NCI-H524 treated with DMSO at 0.1 percent for 48 hours (cell line): ENCODE measurements around the gene PSMG3.

Source experiments
- DNase-seq: peaks from one replicate; lab custom pipeline; 2025; lab: John Stamatoyannopoulos, UW

Gene PSMG3

GRCh38 chr7:1569833-1570632 lies at the start of gene PSMG3:
TSS of gene PSMG3 (minus strand) at chr7:1570032. CDS start at chr7:1569339, 693 bp downstream.
- peak; percentile 41 for DNase-seq

DNA sequence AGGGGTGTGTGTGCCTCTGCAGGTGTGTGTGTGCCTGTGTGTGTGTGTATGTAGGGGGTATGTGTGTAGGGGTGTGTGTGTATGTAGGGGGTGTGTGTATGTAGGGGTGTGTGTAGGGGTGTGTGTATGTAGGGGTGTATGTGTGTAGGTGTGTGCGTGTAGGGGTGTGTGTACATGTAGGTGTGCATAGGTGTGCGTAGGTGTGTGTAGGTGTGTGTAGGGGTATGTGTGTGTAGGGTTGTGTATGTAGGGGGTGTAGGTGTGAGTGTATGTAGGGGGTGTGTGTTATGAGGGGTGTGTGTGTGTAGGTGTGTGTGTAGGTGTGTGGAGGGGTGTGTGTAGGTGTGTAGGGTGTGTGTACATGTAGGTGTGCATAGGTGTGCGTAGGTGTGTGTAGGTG lies 48.6 kb upstream of the PSMG3 start:
- DNase-seq = no peak

- no peak for DNase-seq
Observed at GRCh38 chr7:1617957-1618356, 48.1 kb upstream of the PSMG3 start.

- DNase-seq = no peak
Observed at GRCh38 chr7:1616741-1617140, 46.9 kb upstream of the PSMG3 start.

- peak; percentile 88 for DNase-seq
Observed at GRCh38 chr7:1611708-1612241, 41.9 kb upstream of the PSMG3 start.

DNA sequence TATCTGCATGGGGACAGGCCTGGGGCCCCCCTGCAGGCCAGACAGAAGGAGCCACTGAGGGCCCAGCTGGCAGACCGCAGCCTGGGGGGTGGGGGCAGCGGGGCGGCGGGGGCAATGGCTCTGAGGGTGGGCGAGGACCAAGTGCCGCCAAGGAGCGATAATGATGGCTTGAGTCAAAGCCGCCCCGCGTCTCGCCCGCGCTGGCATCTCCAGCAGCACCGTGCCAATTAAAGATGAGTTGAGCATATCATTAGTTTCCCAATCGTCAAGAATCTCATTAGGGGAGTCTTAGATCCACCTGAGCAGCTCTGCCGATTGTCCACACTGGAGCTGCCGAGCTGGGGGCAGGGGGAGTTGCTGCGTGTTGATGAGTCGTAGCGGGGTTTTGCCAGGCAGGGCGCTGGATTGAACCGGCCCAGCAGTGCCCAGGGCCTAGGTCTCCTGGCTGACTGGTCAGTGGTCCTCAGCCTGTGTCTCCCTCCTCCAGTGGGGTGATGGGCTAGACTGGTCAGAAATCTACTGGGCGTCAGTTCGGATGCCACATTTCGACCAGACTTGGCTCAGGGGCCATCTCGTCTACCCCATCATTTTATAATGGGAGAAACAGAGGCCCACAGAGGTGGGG lies 41.0 kb upstream of the PSMG3 start:
- DNase-seq = no peak

- no peak for DNase-seq
Observed at GRCh38 chr7:1610013-1610677, 40.3 kb upstream of the PSMG3 start.

GRCh38 chr7:1609023-1609422 lies 39.2 kb upstream of the PSMG3 start:
- DNase-seq = no peak

GRCh38 chr7:1608318-1608717 lies 38.5 kb upstream of the PSMG3 start:
- DNase-seq = no peak

DNA sequence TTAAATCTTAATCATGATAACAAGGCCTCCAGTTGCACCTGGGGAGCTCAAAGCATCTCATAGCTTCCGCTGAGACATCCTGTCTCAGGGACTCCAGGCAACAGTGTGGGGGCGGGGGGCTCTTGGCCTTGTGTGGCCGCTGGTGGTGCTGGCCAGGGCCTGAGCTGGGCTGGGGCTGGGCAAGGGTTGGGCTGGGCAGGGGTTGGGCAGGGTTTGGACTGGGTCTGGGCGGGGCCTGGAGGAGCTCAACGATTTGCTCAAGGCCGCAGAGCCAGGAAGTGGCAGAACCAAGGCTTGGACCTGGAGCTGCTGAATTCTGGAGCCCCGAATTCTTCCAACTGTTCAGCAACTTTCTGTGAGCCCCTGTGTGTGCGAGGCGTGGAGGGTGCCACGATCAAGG lies 37.9 kb upstream of the PSMG3 start:
- no peak for DNase-seq

GRCh38 chr7:1607001-1607400 lies 37.2 kb upstream of the PSMG3 start:
- no peak for DNase-seq

- DNase-seq = no peak
Observed at GRCh38 chr7:1604383-1604782, 34.6 kb upstream of the PSMG3 start.

- no peak for DNase-seq
Observed at GRCh38 chr7:1603346-1604225, 33.8 kb upstream of the PSMG3 start.

- DNase-seq = no peak
Observed at GRCh38 chr7:1602386-1602785, 32.6 kb upstream of the PSMG3 start.

DNA sequence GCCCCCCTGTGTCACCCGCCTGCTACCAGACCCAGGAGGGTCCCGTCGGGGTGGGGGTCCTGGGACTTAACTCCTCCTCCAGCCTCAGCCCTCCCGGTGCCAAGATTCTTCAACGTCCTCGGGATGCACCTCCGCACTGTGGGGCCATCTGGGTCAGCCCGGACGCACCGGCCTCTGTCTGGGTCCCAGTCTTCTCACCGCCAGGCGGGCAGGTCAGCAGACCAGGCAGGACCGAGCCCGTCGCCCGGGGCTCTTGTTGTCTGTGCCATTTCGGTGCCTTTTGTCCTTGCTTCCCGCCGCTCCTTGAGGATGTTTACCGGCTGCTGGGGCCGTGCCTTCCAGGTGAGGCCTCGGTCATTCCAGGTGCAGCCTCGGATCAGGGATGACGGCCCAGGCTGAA lies 32.1 kb upstream of the PSMG3 start:
- DNase-seq = no peak

- DNase-seq = no peak
Observed at GRCh38 chr7:1599640-1600395, 30.0 kb upstream of the PSMG3 start.

GRCh38 chr7:1598961-1599639 lies 29.3 kb upstream of the PSMG3 start:
- no peak for DNase-seq

DNA sequence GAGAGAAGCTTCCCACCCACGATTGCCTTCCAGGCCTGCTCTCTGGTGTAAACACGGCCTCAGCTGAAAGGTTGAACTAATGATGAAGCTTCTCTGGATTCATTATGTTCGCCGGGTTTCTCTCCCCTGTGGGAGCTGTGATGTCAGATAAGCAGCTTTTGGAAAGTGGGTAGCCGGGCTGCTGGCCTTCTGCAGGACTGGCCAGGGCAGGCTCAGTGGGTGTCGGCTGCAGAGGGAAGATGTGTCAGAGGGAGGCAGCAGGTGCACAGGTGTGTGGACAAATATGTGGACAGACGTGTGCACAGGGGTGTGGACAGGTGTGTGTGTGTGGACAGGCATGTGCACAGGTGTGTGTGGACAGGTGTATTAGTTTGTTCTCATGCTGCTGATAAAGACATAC lies 28.5 kb upstream of the PSMG3 start:
- no peak for DNase-seq

DNA sequence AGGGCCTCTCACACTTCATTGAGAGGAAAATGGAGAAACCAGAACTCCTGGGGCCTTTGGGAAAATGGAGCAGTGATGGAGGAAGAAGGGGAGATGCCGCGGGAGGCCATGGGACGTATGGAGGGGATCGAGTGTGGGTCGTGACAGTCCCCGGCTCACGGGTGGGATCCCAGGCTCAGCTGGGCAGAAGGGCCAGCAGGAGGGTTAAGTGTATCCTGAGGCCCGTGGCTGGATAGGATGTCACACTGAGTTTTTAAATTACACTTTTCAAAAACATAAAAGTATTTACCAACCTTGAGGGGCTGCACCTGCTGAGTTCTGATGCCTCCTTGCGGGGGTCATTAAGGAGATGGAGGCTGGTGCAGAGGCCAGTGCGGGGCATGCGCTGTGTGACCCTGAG lies 28.0 kb upstream of the PSMG3 start:
- DNase-seq = no peak

GRCh38 chr7:1597066-1597760 lies 27.4 kb upstream of the PSMG3 start:
- no peak for DNase-seq
